A549 (cell line): Measurements from ENCODE around the gene AKAP5. TPM values are rescaled to one million over a fixed set of nuclear protein-coding genes. Genes with fewer than 3 reads are reported as not detected.

Experiments
- ATAC-seq, 2 experiments: fragments of 200-7000 bp in 1 of 2; fragments of >200 bp in 1 of 2; cut with Nextera tagmentation in 1 of 2; cut with Tn5 transposase in 1 of 2; 3 replicates each; pipeline versions ENCODE4 v1.8.0 to v1.9.1; 2018 to 2020; ENCODE audit warnings: mild to moderate bottlenecking in 1 of 2, moderate library complexity in 1 of 2
- CTCF ChIA-PET: fragments of 300-600 bp; sonication (Branson Sonifier 250); formaldehyde crosslinking; extraction: SDS; loops from one replicate; lab custom pipeline; 2021; ENCODE audit warnings: antibody characterized with exemption, inconsistent platforms; lab: Yijun Ruan, JAX
- POLR2A ChIA-PET: fragments of 350-600 bp; formaldehyde crosslinking; extraction: SDS; loops from one replicate; lab custom pipeline; 2021; ENCODE audit warnings: antibody characterized with exemption, inconsistent platforms; lab: Yijun Ruan, JAX
- DNase-seq, 2 experiments: peaks; one replicate each; pipeline versions ENCODE4 v3.0.0 to v3.0.0-alpha.2; 2011 to 2016; ENCODE audit warnings: low read depth in 1 of 2, low spot score in 1 of 2
- FAIRE-seq: peaks from 2 replicates; lab custom pipeline; 2011; peaks lifted over from hg19 to GRCh38; lab: Jason Lieb, UNC
- H3K27ac ChIP-seq, 2 experiments: fragments of >200 bp; sonication (Bioruptor Twin); formaldehyde crosslinking; 3 replicates each; pipeline ENCODE4 v1.5.1; 2016 to 2017
- H3K4me1 ChIP-seq: fragments of >200 bp; sonication (Bioruptor Twin); formaldehyde crosslinking; 3 replicates; pipeline ENCODE4 v1.6.1; 2016
- H3K4me2 ChIP-seq: fragments of >200 bp; sonication (Bioruptor Twin); formaldehyde crosslinking; 3 replicates; pipeline ENCODE4 v1.6.1; 2016
- H3K4me3 ChIP-seq: fragments of >200 bp; sonication (Bioruptor Twin); formaldehyde crosslinking; 3 replicates; pipeline ENCODE4 v1.5.1; 2016
- H3K9me3 ChIP-seq: fragments of >200 bp; sonication (Bioruptor Twin); formaldehyde crosslinking; 3 replicates; pipeline ENCODE4 v1.6.1; 2016
- ATOH8 ChIP-seq: fragments of 250-450 bp; sonication (Bioruptor Pico); IDR thresholded peaks from 2 replicates; pipeline ENCODE4 v1.5.0; 2020; ENCODE audit warnings: low read depth, mild to moderate bottlenecking, moderate library complexity
- BCL3 ChIP-seq: fragments of >200 bp; sonication (Bioruptor Twin); formaldehyde crosslinking; IDR thresholded peaks from 3 replicates; pipeline ENCODE4 v1.6.1; 2016
- CBX2 ChIP-seq: fragments of 200-600 bp; sonication (generic); IDR thresholded peaks from 2 replicates; pipeline ENCODE4 v1.6.1; 2016; ENCODE audit warnings: low read depth, mild to moderate bottlenecking, borderline replicate concordance
- CEBPB ChIP-seq, 2 experiments: fragments of >200 bp in 1 of 2; sonication (Bioruptor Twin) in 1 of 2; formaldehyde crosslinking in 1 of 2; IDR thresholded peaks; 2 replicates each; pipeline ENCODE4 v1.6.1; 2012 to 2016
- CHD2 ChIP-seq: fragments of 150-350 bp; IDR thresholded peaks from 2 replicates; pipeline ENCODE4 v1.6.1; 2014; ENCODE audit warnings: low read length; ENCODE audit not compliant: partially characterized antibody
- CHD4 ChIP-seq: fragments of 200-600 bp; sonication (generic); IDR thresholded peaks from 2 replicates; pipeline ENCODE4 v1.6.1; 2016; ENCODE audit warnings: antibody characterized with exemption, mild to moderate bottlenecking, borderline replicate concordance
- EHMT2 ChIP-seq: fragments of 200-600 bp; sonication (generic); IDR thresholded peaks from 2 replicates; pipeline ENCODE4 v1.6.1; 2016; ENCODE audit warnings: antibody characterized with exemption, low read depth, mild to moderate bottlenecking, moderate library complexity
- ELK1 ChIP-seq: fragments of 150-350 bp; IDR thresholded peaks from 2 replicates; pipeline ENCODE4 v1.6.1; 2014; ENCODE audit warnings: low read depth, mild to moderate bottlenecking, low read length
- ESRRA ChIP-seq: fragments of 150-350 bp; IDR thresholded peaks from 2 replicates; pipeline ENCODE4 v1.6.1; 2014; ENCODE audit warnings: mild to moderate bottlenecking, low read length, borderline replicate concordance
- FOSB ChIP-seq: fragments of 250-450 bp; sonication (Bioruptor Pico); IDR thresholded peaks from 2 replicates; pipeline ENCODE4 v1.5.0; 2020; ENCODE audit warnings: mild to moderate bottlenecking, moderate library complexity
- FOXS1 ChIP-seq: fragments of 250-450 bp; sonication (Bioruptor Pico); IDR thresholded peaks from 2 replicates; pipeline ENCODE4 v1.5.0; 2020; ENCODE audit warnings: mild to moderate bottlenecking, moderate library complexity
- GATA3 ChIP-seq: IDR thresholded peaks from 2 replicates; pipeline ENCODE4 v1.6.1; 2012; ENCODE audit warnings: borderline replicate concordance
- HES2 ChIP-seq: fragments of >200 bp; sonication (Bioruptor Twin); formaldehyde crosslinking; IDR thresholded peaks from 2 replicates; pipeline ENCODE4 v1.6.1; 2016
- HMGXB4 ChIP-seq: fragments of 250-450 bp; sonication (Bioruptor Pico); IDR thresholded peaks from 2 replicates; pipeline ENCODE4 v1.5.0; 2021; ENCODE audit warnings: mild to moderate bottlenecking, moderate library complexity, borderline replicate concordance
- HOXB5 ChIP-seq: fragments of 250-450 bp; sonication (Bioruptor Pico); IDR thresholded peaks from 2 replicates; pipeline ENCODE4 v1.5.0; 2020; ENCODE audit warnings: mild to moderate bottlenecking, moderate library complexity
- JUN ChIP-seq, 2 experiments: fragments of >200 bp; sonication (Bioruptor Twin); formaldehyde crosslinking; IDR thresholded peaks; 2 replicates in 1 of 2; 3 replicates in 1 of 2; pipeline ENCODE4 v1.6.1; 2016 to 2017
- KDM1A ChIP-seq: fragments of 200-600 bp; sonication (generic); IDR thresholded peaks from 2 replicates; pipeline ENCODE4 v1.6.1; 2016; ENCODE audit warnings: low read depth, mild to moderate bottlenecking
- MAFK ChIP-seq: fragments of 450-650 bp; IDR thresholded peaks from 2 replicates; pipeline ENCODE4 v1.6.1; 2014; ENCODE audit not compliant: partially characterized antibody
- MAX ChIP-seq: IDR thresholded peaks from 2 replicates; pipeline ENCODE4 v1.6.1; 2012
- MAZ ChIP-seq: fragments of 150-350 bp; IDR thresholded peaks from 2 replicates; pipeline ENCODE4 v1.6.1; 2014; ENCODE audit warnings: antibody characterized with exemption, low read depth, low read length, borderline replicate concordance
- MYC ChIP-seq: IDR thresholded peaks from 2 replicates; pipeline ENCODE4 v1.6.1; 2012; ENCODE audit warnings: mild to moderate bottlenecking, inconsistent platforms, low read length, improper control_type of control experiment, borderline replicate concordance
- PHF8 ChIP-seq: fragments of 200-600 bp; sonication (generic); IDR thresholded peaks from 2 replicates; pipeline ENCODE4 v1.6.1; 2016; ENCODE audit warnings: low read depth, mild to moderate bottlenecking, antibody characterized with exemption, moderate library complexity, borderline replicate concordance
- POLR2A ChIP-seq: IDR thresholded peaks from 2 replicates; pipeline ENCODE4 v1.6.1; 2012; ENCODE audit warnings: mild to moderate bottlenecking, low read length
- POLR2AphosphoS2 ChIP-seq: conservative IDR thresholded peaks from 2 replicates; pipeline ENCODE4 v1.6.1; 2012; ENCODE audit warnings: low read length, improper control_type of control experiment, inconsistent platforms
- RAD21 ChIP-seq, 2 experiments: fragments of >200 bp in 1 of 2; sonication (Bioruptor Twin) in 1 of 2; formaldehyde crosslinking in 1 of 2; IDR thresholded peaks in 1 of 2; conservative IDR thresholded peaks in 1 of 2; 2 replicates in 1 of 2; 3 replicates in 1 of 2; pipeline ENCODE4 v1.6.1; 2012 to 2018; ENCODE audit warnings: inconsistent platforms in 1 of 2
- RARB ChIP-seq: fragments of 250-450 bp; sonication (Bioruptor Pico); IDR thresholded peaks from 2 replicates; pipeline ENCODE4 v1.8.0; 2021; ENCODE audit warnings: mild to moderate bottlenecking, moderate library complexity
- RCOR1 ChIP-seq: fragments of 150-350 bp; IDR thresholded peaks from 2 replicates; pipeline ENCODE4 v1.6.1; 2014; ENCODE audit warnings: antibody characterized with exemption, low read length, low read depth
- SMC3 ChIP-seq: fragments of >200 bp; sonication (Bioruptor Twin); formaldehyde crosslinking; IDR thresholded peaks from 3 replicates; pipeline ENCODE4 v1.6.1; 2018; ENCODE audit warnings: inconsistent platforms
- TFCP2L1 ChIP-seq: fragments of 250-450 bp; sonication (Bioruptor Pico); IDR thresholded peaks from 2 replicates; pipeline ENCODE4 v1.5.0; 2021; ENCODE audit warnings: mild to moderate bottlenecking
- TP53 ChIP-seq: fragments of 250-450 bp; sonication (Bioruptor Pico); IDR thresholded peaks from 2 replicates; pipeline ENCODE4 v1.5.0; 2021; ENCODE audit warnings: mild to moderate bottlenecking, moderate library complexity
- USF2 ChIP-seq: fragments of 450-650 bp; IDR thresholded peaks from 2 replicates; pipeline ENCODE4 v1.6.1; 2014; ENCODE audit warnings: antibody characterized with exemption
- ZC3H11A ChIP-seq: fragments of 450-650 bp; IDR thresholded peaks from 2 replicates; pipeline ENCODE4 v1.6.1; 2014; ENCODE audit warnings: antibody characterized with exemption, mild to moderate bottlenecking
- ZFP36 ChIP-seq: fragments of 450-650 bp; IDR thresholded peaks from 2 replicates; pipeline ENCODE4 v1.6.1; 2014; ENCODE audit warnings: borderline replicate concordance; ENCODE audit not compliant: partially characterized antibody
- WGBS: methylation state at CpG from one replicate; pipeline ENCODE4 v1.1.6; 2017; ENCODE audit errors: missing lambda C conversion rate; 5-methylcytosine and 5-hydroxymethylcytosine counted together
- polyA plus RNA-seq, 4 experiments: library from polyadenylated mRNA; depleted of rRNA in 3 of 4; stranded (reverse); fragments of >200 nt; fragmentation: RNase III in 1 of 4; extraction: RNeasy Plus Mini Kit Qiagen cat#74134 plus additional on column Dnase treatment in 1 of 4; gene quantifications; 2 replicates in 3 of 4; 3 replicates in 1 of 4; pipeline ENCODE4 v1.2.3, GENCODE V29; 2011 to 2017

AKAP5 gene
- polyA plus RNA-seq, 2 of the 4 experiments (the other 2 are of a cell fraction) = 0.84 to 1.9 TPM

GRCh38 chr14:64504310-64504896 lies 39.1 kb downstream of the AKAP5 start, which contains the start of gene ZBTB1:
TSS of gene ZBTB1 (plus strand) at chr14:64504770. CDS start at chr14:64521505, 16,735 bp downstream.
- ChIA-PET CTCF (interaction anchor here (0.8 to 1.2 kb wide), 2 partner anchors 133 to 163 kb away, joined by 3 read pairs; no protein-coding TSS in a partner anchor), POLR2A (interaction anchor here (0.6 to 3.1 kb wide), 18 partner anchors 10 to 400 kb away, joined by 3 to 42 read pairs (median 4); partner anchors contain the start of genes HSPA2 and MTHFD1)
- H3K4me1 ChIP-seq = peaks cover 62% of the 10 kb centered on the region
- ATAC-seq = peak; percentile 65 to 78
- peak within 1 kb of the TSS; percentile 96 to 97 for H3K27ac ChIP-seq
- FAIRE-seq = no peak
- no peaks in the 10 kb centered on the region for H3K9me3 ChIP-seq
- H3K4me3 ChIP-seq = peak within 1 kb of the TSS; percentile 76
- peak within 1 kb of the TSS; percentile 87 for H3K4me2 ChIP-seq
- WGBS = 0% methylated on average over 6 of the region's 63 CpGs
- DNase-seq = peak; percentile 62 to 90
- TF ChIP-seq BCL3 (no peak), ATOH8 (CRISPR knock-in tag) (peak; percentile 13; the same call in 1 of the 2 replicates), TFCP2L1 (CRISPR knock-in tag) (0 out of 2 replicates have a peak, but pooled peaks have one; percentile 83), HES2 (no peak), POLR2AphosphoS2 (no peak), POLR2A (peak; percentile 58), EHMT2 (no peak), MYC (peak; percentile 32; the same call in 1 of the 2 replicates), RCOR1 (no peak), ESRRA (no peak), KDM1A (no peak), RARB (CRISPR knock-in tag) (peak; percentile 47; the same call in 1 of the 2 replicates), USF2 (no peak), CBX2 (no peak), JUN (IDR thresholded peaks at IDR 0.05) (peak in 1 of 2 experiments; percentile 14; a peak in 2 of 5 replicates), CEBPB (IDR thresholded peaks at IDR 0.05) (peak; percentile 4 to 30; a peak in 2 of 4 replicates), ELK1 (no peak), PHF8 (0 out of 2 replicates have a peak, but pooled peaks have one; percentile 1), HMGXB4 (CRISPR knock-in tag) (0 out of 2 replicates have a peak, but pooled peaks have one; percentile 19), GATA3 (no peak), FOXS1 (CRISPR knock-in tag) (0 out of 2 replicates have a peak, but pooled peaks have one; percentile 37), ZFP36 (no peak), HOXB5 (CRISPR knock-in tag) (no peak), MAX (peak; percentile 16; the same call in 1 of the 2 replicates), SMC3 (no peak), CHD4 (no peak), CHD2 (no peak), FOSB (no peak), ZC3H11A (no peak), MAZ (no peak), TP53 (CRISPR knock-in tag) (no peak), MAFK (no peak), RAD21 (conservative IDR thresholded peaks at IDR 0.05 in 1 of 2, IDR thresholded peaks at IDR 0.05 in 1 of 2) (no peak)
